Measurements from ENCODE around the gene TC2N.
"Not testable (repeated sequence)": the region's sequence is repeated elsewhere in the genome, so short reads cannot be mapped to it uniquely, and the experiment has no call there.

The TC2N gene

GRCh38 chr14:91754819-91755218 is 112.5 kb downstream of the TC2N start:
- DNase-seq (ENCODE audit: low read depth in 2 of 2), result no peak

DNA sequence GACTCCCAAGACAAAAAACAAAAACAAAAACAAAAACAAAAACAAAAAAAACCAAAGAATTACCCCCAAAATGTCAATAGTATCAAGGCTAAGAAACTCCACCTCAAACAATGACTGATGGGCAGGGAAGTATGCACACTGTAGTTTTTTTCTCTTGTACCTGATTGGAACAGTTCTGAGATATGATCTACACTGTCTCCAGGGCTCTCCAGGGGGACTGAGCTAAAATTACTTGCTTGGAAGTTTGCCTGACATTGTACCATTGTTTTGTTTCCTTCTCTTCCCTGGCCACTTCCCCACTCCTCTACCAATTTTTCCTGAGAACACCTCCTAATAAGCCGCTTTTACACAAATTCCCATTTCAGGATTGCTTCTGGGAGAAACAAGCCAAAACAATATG is 113.2 kb downstream of the TC2N start:
- DNase-seq (ENCODE audit: low read depth in 2 of 2), result no peak

GRCh38 chr14:91753501-91754128 is 113.7 kb downstream of the TC2N start:
- DNase-seq (ENCODE audit: low read depth in 2 of 2), result no peak

DNA sequence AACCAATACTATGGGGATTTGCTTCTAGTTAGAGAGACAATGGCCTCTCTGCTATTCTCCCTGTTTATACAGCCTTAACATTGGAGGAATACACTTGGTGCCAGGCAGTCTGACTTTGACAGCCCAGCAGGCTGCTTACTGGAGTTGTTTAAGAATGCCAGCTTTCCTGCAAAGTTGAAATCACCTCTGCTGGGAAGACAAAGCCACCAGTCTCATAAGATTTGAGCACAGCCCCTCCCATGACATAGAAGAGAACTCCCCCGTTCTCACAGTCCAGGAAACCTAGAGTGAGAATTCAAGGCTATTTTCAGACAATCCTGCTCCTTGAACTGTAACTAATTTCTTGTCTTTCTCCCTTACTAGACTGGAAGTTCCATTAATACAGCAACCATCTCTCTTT is 114.4 kb downstream of the TC2N start:
- no peak for DNase-seq (ENCODE audit: low read depth in 2 of 2)

DNA sequence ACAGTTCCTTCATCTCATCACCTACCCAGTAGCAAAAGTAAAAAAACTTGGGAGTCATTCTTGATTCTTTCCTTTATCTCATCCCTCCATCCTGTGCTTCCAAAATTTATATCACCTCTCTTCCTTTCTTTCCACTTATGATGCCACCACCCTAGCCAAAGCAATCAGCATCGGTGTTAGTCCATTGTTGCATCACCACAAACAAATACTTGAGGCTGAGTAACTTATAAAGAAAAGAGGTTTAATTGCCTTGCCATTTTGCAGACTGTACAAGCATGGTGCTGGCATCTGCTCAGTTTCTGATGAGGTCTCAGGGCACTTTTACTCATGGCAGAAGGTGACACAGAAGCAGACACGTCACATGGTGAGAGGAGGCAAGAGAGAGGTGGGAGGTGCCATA is 115.6 kb downstream of the TC2N start:
- DNase-seq (ENCODE audit: low read depth in 2 of 2), result no peak

DNA sequence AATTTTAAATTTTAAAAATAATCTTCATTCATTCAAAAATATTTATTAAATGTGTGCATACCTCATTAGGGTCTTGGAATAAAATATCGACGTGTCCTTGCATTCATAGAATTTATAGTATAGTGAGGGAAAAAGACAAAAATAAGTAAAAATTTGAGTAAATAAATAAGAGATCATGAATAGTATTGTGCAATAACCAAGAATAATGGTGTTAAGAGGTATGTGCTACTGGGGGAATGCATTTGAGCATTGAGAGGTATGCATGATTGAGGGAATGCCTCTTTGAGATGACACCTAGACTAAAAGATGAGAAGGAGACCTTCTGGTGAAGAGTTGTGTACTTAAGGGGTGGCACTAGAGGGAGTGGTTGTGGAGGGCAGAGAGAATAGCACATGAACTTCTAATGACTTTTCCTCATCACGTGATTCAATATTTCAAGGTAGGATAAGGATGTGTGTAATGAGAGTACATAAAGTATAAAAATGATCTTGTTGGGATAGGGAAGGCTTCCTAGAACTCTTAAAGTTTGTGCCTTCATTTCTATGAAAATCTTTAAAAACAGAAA is 116.6 kb downstream of the TC2N start:
- DNase-seq (ENCODE audit: low read depth in 2 of 2), result no peak

DNA sequence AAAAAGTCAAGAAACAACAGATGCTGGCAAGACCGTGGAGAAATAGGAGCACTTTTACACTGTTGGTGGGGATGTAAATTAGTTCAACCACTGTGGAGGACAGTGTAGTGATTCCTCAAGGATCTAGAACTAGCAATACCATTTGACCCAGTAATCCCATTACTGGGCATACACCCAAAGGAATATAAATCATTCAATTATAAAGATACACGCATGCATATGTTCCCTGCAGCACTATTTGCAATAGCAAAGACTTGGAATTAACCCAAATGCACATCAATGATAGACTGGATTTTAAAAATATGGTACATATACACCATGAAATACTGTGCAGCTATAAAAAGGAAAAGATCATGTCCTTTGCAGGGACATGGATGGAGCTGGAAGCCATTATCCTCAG is 117.5 kb downstream of the TC2N start:
- DNase-seq (ENCODE audit: low read depth in 2 of 2), result no peak

DNA sequence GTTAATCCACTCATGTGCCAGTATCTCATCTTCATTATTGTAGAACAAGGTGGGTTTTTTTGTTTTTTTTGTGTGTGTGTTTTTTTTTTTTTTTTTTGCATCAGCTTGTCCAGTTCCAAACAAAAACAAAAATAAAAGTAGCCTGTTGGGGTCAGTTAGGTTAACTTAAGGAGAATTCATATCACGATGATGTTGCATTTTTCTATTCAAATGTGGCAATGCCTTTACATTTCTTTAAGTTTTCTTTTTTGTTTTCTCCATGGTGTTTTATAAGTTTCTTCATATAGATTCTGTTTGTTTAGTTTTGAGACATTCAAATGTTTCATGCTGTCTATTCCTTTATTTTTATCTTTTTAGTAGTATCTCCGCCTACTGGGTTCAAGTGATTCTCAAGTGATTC is 119.3 kb downstream of the TC2N start:
- DNase-seq (ENCODE audit: low read depth in 2 of 2), result no peak

GRCh38 chr14:91745344-91745743 is 122.0 kb downstream of the TC2N start:
- DNase-seq (ENCODE audit: low read depth in 2 of 2), result no peak

DNA sequence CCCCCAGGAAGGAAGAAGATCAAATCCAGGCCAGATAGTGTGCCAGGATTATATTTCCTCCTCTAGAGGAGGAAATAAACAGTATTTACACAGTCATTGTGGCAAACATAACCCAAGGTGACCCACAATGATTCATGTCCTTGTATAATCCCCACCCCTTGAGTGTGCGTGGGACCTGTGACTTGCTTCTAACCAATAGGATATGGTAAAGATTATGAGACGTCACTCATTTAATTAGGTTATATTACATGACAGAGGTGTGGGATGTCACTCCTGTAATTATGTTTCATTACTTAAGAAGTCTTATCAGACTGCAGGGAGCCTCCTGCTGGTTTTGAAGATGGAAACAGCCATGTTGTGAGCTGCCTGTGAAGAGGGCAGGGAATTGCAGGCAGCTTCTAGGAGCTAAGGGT is 123.3 kb downstream of the TC2N start:
- no peak for DNase-seq (ENCODE audit: low read depth in 2 of 2)

- DNase-seq (ENCODE audit: low read depth in 2 of 2), result no peak
Observed at GRCh38 chr14:91743305-91743653, 124.1 kb downstream of the TC2N start.

DNA sequence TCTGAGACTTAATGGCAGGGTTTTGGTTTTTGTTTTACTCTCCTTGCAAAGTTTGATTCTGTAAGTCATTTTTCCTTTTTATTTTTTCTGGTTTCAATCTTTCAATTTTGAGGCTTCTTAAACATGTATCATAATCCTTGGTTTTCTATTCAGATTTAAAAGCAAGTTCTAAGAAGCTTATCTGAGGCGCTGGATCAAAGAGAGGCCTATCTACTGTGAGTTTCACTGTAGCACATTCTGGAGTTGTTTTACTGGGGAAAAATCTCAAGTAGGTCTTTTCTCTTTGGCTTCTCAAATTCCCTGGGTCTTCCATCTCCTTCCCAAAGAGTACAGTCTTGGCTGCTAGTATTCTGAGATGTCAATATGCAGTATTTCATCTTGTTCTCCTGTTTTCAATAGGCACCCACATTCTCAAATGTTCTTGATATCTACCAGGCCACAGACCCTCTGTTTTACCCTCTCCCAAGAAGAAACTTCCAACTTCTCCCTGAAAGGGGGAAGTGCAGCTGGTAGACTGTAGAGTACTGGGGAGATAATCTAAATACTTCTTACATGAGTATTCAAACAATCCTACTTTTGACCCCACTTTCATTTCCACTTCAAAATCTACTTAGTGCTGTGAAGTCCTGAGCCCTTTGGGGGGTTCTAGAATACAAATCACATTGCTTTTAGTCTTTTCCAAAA is 124.6 kb downstream of the TC2N start:
- DNase-seq (ENCODE audit: low read depth in 2 of 2), result no peak

DNA sequence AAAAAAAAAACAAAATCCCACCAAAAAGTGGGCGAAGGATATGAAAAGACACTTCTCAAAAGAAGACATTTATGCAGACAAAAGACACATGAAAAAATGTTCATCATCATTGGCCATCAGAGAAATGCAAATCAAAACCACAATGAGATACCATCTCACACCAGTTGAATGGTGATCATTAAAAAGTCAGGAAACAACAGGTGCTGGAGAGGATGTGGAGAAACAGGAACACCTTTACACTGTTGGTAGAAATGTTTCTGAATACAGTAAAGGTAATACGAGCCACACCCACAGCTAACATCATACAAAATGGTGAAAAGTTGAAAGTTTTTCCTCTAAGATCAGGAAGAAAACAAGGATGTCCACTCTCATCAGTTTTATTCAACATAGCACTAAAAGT is 127.5 kb downstream of the TC2N start:
- not testable (repeated sequence) for DNase-seq (ENCODE audit: low read depth in 2 of 2)

DNA sequence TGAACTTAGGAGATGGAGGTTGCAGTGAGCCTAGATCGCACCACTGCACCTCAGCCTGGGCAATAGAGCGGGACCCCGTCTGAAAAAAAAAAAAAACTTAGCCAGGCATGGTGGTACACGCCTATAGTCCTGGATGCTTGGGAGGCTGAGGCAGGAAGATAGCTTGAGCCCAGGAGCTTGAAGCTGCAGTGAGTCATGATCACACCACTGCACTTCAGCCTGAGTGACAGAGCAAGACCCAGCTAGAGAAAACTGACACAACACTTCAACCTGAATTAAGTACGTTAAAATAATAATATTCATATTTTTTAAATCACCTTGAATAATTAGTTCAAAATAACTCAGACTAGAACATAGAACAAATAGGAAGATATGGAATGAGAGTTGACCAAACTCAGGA is 129.7 kb downstream of the TC2N start:
- no peak for DNase-seq (ENCODE audit: low read depth in 2 of 2)

DNA sequence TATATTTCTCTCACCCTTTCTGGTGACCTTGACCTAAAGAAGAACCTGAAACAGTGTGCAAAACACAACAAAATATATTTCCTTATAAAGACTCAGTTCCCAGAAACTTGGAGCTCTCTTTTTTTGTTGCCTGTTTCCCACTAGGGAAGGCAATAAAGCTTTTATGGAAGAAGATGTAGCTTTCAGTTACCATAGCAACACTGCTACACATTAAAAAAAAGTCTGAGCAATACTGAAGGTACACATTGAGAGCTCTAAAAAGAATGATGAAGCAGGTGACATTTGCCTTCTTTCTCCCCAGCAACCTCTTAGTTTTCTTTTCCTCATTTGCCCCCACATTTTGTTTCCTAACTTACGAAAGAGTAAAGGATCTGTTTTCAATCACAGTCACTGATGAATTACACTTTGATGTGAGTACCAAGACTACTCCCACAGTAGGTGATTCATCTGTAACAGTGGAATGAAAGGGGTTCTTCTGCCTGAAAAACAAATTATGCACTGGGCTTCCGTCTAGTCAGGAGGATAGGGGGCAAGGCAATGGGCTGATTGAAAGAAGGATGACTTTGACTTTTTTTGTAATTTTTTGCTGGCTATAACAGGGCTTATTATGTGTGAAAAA is 134.4 kb downstream of the TC2N start:
- DNase-seq (ENCODE audit: low read depth in 2 of 2), result no peak

DNA sequence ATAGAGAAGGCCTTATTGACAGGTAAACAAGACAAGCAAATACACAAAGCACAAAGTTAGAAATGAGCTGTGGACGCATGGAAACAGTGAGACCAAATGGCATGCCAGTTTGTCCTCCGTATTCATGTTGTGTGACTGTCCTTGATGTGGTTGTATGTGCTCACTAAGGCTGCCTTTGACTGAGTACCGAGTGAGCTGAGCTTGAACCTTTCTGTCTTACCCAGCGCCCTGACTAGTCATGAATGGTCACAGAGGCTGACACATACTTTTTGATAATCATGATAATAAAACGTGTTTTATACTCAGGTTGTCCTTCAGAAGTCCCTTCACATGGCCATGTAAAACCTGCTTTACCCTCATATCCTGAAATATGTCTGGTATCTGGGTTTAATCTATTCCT is 134.9 kb downstream of the TC2N start:
- DNase-seq (ENCODE audit: low read depth in 2 of 2), result no peak

- no peak for DNase-seq (ENCODE audit: low read depth in 2 of 2)
Observed at GRCh38 chr14:91731986-91732385, 135.3 kb downstream of the TC2N start, which contains the start of gene CATSPERB. CATSPERB (minus strand) TSS chr14:91732086; CDS start chr14:91729479, 2,607 bp downstream.

GRCh38 chr14:91731018-91731417 is 136.3 kb downstream of the TC2N start:
- DNase-seq (ENCODE audit: low read depth in 2 of 2), result no peak

- no peak for DNase-seq (ENCODE audit: low read depth in 2 of 2)
Observed at GRCh38 chr14:91729756-91730155, 137.6 kb downstream of the TC2N start.
